H4 (cell line): ENCODE results near the gene LTA4H. TPM values are rescaled to one million over a fixed set of nuclear protein-coding genes. Genes with fewer than 3 reads are reported as not detected.

Source experiments
- DNase-seq: peaks from one replicate; pipeline ENCODE4 v3.0.0-alpha.2; 2015; ENCODE audit warnings: low spot score
- total RNA-seq: library from RNA; depleted of rRNA; stranded (reverse); fragments of >200 nt; shearing (Covaris generic); gene quantifications from 2 replicates; pipeline ENCODE4 v1.2.3, GENCODE V29; 2014; rRNA removed

LTA4H gene
- total RNA-seq, 1 experiment from 2014 or later = 85.7 TPM

DNA sequence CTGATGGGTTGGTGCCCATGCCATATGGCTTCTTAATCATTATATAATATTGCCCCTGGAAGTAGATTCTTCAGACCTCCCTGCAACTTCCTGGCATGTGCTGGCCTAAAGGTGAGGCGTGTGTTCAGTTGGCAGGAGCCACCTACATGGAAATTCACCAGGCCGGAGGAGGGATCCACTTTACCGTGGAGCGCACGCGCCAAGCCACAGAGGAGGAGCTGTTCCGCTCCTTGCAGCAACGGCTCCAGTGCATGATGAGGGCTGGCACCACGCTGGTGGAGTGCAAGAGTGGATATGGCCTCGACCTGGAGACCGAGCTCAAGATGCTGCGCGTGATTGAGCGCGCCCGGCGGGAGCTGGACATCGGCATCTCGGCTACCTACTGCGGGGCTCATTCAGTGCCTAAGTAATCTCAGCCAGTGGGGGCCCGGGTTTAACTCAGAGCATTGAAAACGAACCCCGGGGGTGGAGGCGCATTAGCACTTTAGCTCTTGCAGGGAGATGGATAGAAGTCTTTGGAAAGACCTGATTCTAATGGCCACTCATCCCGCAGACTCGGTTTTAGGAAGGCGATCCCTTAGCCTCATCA, 78.7 kb downstream of the LTA4H start:
- DNase-seq = no peak

DNA sequence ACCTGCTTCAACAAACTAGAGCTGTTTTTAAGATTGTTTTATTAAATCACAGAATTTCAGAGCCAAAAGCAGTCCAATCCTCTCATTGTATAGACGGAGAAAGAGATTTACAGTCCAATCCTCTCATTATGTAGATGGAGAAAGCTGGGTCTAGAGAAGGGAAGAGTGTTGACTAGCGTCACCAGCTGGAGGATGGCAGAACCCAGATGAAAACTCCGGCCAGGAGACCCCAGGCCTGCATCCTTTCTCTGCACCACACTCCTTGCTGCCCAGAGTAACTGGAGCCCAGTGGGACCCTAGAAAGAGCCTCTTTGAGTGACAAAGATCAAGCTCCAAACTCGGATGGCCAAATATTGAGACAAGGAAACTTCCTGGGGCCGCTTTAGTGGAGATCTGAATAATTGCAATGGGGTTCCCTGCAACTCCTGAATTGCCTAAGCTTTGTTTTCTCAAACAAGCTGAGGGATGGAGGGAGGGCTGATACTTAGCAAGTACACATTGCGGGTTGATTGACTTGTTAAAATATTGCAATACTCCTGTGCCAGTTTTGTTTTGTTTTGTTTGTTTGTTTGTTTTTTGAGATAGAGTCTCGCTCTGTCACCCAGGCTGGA, 79.7 kb downstream of the LTA4H start:
- no peak for DNase-seq

- DNase-seq = no peak
These were observed 82.4 kb downstream of the LTA4H start for GRCh38 chr12:95953000-95953399.

- no peak for DNase-seq
These were observed 83.9 kb downstream of the LTA4H start for GRCh38 chr12:95951515-95951914.

Other genes starting within 250 kb of the LTA4H start
- gene NTN4, start 244.8 kb downstream of the LTA4H start, total RNA-seq = 16.3 and 19.4 TPM in 2 replicates
- gene SNRPF, start 176.6 kb downstream of the LTA4H start, total RNA-seq = 24.8 and 32.6 TPM in 2 replicates
- gene CCDC38, start 93.0 kb downstream of the LTA4H start, total RNA-seq = 0.17 TPM in 1 of 2 replicates, not detected in the other
- gene AMDHD1, start 92.3 kb downstream of the LTA4H start, total RNA-seq = 0.43 and 1.6 TPM in 2 replicates
- 0.14 and 0.27 TPM in 2 replicates for gene HAL, start 39.2 kb downstream of the LTA4H start, total RNA-seq
- 15.1 and 17.8 TPM in 2 replicates for gene ELK3, start 158.8 kb upstream of the LTA4H start, total RNA-seq